HUDEP-2 (cell line): ENCODE results near the gene LCN15.
"Not testable (repeated sequence)": the region's sequence is repeated elsewhere in the genome, so short reads cannot be mapped to it uniquely, and the experiment has no call there.

ENCODE experiments used
- DNase-seq, 76 experiments: peaks; one replicate each; lab custom pipeline; 2025; ENCODE audit not compliant: unreplicated experiment in 76 of 76; lab: John Stamatoyannopoulos, UW

Gene LCN15

GRCh38 chr9:136777359-136777758 lies 13.0 kb upstream of the LCN15 start:
- no peak for DNase-seq

DNA sequence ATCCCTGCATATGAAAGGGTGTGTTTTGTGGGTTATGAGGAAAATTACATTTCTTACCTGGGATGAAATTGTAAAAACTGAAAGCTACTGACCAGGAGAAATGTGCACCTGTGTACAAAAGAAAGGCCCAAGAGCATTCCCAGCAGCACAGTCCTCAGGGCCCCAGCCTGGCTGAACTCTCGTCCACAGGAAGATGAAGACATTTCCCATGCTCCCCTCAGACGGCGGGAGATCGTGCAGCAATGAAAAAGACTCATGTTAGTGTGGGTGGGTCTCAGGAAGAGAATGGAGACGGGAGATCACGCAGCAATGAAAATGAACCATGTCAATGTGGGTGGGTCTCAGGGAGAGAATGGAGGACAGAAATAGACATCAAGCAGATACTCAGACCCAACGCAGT lies 12.6 kb upstream of the LCN15 start:
- no peak for DNase-seq

DNA sequence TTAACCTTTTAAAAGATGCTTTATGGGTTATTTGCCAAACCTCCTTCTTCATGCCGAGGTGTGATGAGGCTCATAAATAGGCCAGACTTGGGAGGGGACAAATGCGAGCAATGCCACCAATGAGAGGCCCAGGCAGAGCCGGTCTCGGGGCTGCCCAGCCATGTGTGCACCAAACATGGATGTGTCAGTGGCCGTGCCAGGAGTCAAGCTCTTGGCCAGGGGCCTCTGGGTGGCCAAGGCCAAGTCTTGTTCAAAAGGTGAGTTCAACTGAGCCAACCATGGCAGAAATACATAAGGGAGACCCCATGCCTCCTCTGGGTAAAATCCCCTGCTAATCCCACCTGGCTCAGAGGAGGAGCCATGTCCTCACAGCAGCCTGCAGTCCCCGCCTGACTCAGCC lies 10.9 kb upstream of the LCN15 start:
- DNase-seq, result no peak

- DNase-seq, result no peak
Observed at GRCh38 chr9:136774416-136775045, 10.2 kb upstream of the LCN15 start.

- DNase-seq, result peak in 5 of 76 experiments; percentile 9 to 19 (median 18)
Observed at GRCh38 chr9:136773386-136774044, 9.2 kb upstream of the LCN15 start.

- peak in 21 of 76 experiments; percentile 13 to 63 (median 31) for DNase-seq
Observed at GRCh38 chr9:136771907-136772415, 7.6 kb upstream of the LCN15 start.

GRCh38 chr9:136769710-136770191 lies 5.4 kb upstream of the LCN15 start:
- peak in 39 of 76 experiments; percentile 2 to 64 (median 33) for DNase-seq

GRCh38 chr9:136766410-136767120 lies 2.2 kb upstream of the LCN15 start:
- DNase-seq, result peak in 48 of 76 experiments; percentile 8 to 60 (median 31)

- DNase-seq, result not testable (repeated sequence)
Observed at GRCh38 chr9:136765745-136766409, 1.6 kb upstream of the LCN15 start.

- no peak for DNase-seq
Observed at GRCh38 chr9:136765041-136765440, 723 bp upstream of the LCN15 start.

DNA sequence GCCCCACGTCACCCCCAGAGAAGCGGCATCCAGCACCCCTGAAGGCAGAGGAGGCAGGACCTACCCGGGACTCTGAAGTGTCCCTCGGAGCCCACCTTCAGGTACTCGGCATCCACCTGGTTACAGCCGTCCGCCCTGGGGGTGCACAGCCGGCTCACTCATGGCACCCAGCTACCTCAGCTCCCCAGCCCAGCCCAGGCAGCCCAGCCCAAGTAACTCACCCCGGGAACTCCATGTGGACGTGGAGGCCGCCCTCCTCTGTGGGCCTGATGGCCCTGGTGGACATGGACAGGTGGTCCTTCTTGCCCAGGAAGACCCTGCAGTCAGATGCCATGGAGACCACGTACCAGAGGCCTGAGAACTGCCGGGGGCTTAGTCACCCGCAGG lies 676 bp downstream of the LCN15 start:
- no peak for DNase-seq

GRCh38 chr9:136762915-136763648 lies 1.2 kb downstream of the LCN15 start:
- DNase-seq, result peak in 61 of 76 experiments; percentile 10 to 87 (median 63)

- DNase-seq, result no peak
Observed at GRCh38 chr9:136762221-136762691, 2.1 kb downstream of the LCN15 start.

DNA sequence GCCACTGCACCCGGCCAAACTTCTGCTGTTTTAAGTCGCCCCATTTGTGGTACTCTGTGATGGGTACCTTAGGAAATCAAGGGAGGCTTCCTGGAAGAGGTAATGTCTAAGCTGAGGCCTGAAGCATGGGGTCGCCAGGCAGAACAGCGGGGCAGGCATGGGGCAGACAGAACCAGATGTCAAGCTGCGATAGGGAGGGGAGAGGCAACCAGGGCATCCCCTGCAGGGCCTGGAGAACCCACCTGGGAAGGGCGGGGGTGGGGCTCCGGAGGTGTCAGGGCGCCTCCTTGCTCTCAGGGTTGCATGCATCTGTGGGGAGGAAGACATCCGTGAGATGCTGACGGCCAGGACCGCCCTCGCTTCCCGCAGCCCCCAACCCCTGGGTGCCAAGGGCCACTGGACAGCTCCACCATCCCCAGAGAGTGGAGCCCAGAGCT lies 2.8 kb downstream of the LCN15 start:
- DNase-seq, result no peak

GRCh38 chr9:136760834-136761544 lies 3.3 kb downstream of the LCN15 start:
- DNase-seq, result peak in 60 of 76 experiments; percentile 3 to 73 (median 44)

GRCh38 chr9:136760424-136760823 lies 3.9 kb downstream of the LCN15 start:
- no peak for DNase-seq

- no peak for DNase-seq
Observed at GRCh38 chr9:136759436-136760325, 4.6 kb downstream of the LCN15 start.

DNA sequence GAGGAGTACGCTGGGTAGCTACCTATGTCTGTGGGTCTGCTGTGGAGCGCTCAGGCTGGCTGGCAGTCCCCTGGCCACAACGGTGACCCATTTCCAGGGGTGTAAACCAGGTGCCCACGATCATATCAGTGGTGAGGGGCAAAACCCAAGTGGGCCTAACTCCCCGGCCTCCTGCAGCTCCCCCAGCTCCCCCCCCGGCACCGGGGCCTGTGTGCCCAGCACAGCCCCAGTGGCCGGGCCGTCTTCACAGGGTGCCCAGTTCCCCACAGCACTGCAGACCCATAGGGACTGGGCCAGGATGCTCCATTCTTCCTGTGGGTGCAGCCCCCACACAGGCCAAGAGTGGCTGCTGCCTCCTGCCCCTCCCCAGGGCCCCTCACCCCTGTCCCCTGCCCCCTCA lies 5.3 kb downstream of the LCN15 start:
- no peak for DNase-seq
